SU-DHL-6 (cell line): ENCODE results near the gene BARHL2.

Source experiments
- H2AFZ ChIP-seq: fragments of 200-600 bp; sonication (generic); 2 replicates; pipeline ENCODE4 v1.6.1; 2014; ENCODE audit warnings: low read depth, mild to moderate bottlenecking, moderate library complexity, mixed read lengths, antibody characterized with exemption, low read length; ENCODE audit not compliant: severe bottlenecking
- H3F3A ChIP-seq: fragments of 200-600 bp; shearing (Covaris generic); 2 replicates; pipeline ENCODE4 v1.6.0; 2016; ENCODE audit warnings: antibody characterized with exemption, mild to moderate bottlenecking; ENCODE audit not compliant: insufficient read depth
- H3K27ac ChIP-seq: fragments of 200-600 bp; sonication (generic); 2 replicates; pipeline ENCODE4 v1.5.1; 2016; ENCODE audit warnings: low read depth, mild to moderate bottlenecking, low read length, moderate library complexity, mixed read lengths
- H3K27me3 ChIP-seq: fragments of 200-600 bp; sonication (generic), shearing (Covaris generic); 2 replicates; pipeline ENCODE4 v1.6.0; 2014; ENCODE audit warnings: mild to moderate bottlenecking, low read length
- H3K36me3 ChIP-seq: fragments of 200-600 bp; sonication (generic); 2 replicates; pipeline ENCODE4 v1.6.1; 2014; ENCODE audit warnings: mild to moderate bottlenecking, low read length, mixed read lengths
- H3K4me2 ChIP-seq: fragments of 300-600, 200-600 bp; shearing (Covaris generic), sonication (generic); 2 replicates; pipeline ENCODE4 v1.6.0; 2014; ENCODE audit warnings: low read length, low read depth, mild to moderate bottlenecking; ENCODE audit not compliant: poor library complexity, severe bottlenecking
- H3K4me3 ChIP-seq: fragments of 200-600 bp; sonication (generic); 2 replicates; pipeline ENCODE4 v1.5.1; 2014; ENCODE audit warnings: antibody characterized with exemption, low read length, mild to moderate bottlenecking, mixed read lengths; ENCODE audit not compliant: insufficient read depth, poor library complexity, severe bottlenecking
- H3K79me2 ChIP-seq: fragments of 200-600 bp; sonication (generic); 2 replicates; pipeline ENCODE4 v1.6.1; 2014; ENCODE audit warnings: mild to moderate bottlenecking, low read length, moderate library complexity; ENCODE audit not compliant: insufficient read depth
- H3K9ac ChIP-seq: fragments of 200-600 bp; sonication (generic); 2 replicates; pipeline ENCODE4 v1.7.0; 2014; ENCODE audit warnings: mild to moderate bottlenecking, low read length
- H3K9me2 ChIP-seq: fragments of 200-600 bp; sonication (generic); replicated peaks from 2 replicates; pipeline ENCODE4 v1.6.1; 2014; ENCODE audit warnings: low read length; ENCODE audit not compliant: insufficient read depth
- H3K9me3 ChIP-seq: fragments of 200-600 bp; sonication (generic); 2 replicates; pipeline ENCODE4 v1.6.1; 2014; ENCODE audit warnings: low read length, mixed read lengths; ENCODE audit not compliant: insufficient read depth
- H4K20me1 ChIP-seq: fragments of 200-600 bp; sonication (generic); 2 replicates; pipeline ENCODE4 v1.6.1; 2014; ENCODE audit warnings: low read depth, mild to moderate bottlenecking, antibody characterized with exemption, low read length, moderate library complexity, mixed read lengths
- CTCF ChIP-seq: fragments of 200-600 bp; sonication (generic); IDR thresholded peaks from one replicate; pipeline ENCODE4 v1.5.1; 2017; ENCODE audit warnings: antibody characterized with exemption, mild to moderate bottlenecking, low read length, moderate library complexity; ENCODE audit not compliant: insufficient read depth, poor library complexity, severe bottlenecking
- EZH2phosphoT487 ChIP-seq: fragments of 200-600 bp; sonication (generic), shearing (Covaris generic); conservative IDR thresholded peaks from 2 replicates; pipeline ENCODE4 v1.6.1; 2018; ENCODE audit warnings: mild to moderate bottlenecking, antibody characterized with exemption, low read length, moderate library complexity, mixed read lengths

BARHL2 gene

GRCh38 chr1:90713741-90714509 lies 3.2 kb downstream of the BARHL2 start:
- Histone ChIP-seq H3K79me2 (no peaks in the 10 kb centered on the region), H3K9ac (no peak overlapping the region), H3K36me3 (no peaks in the 10 kb centered on the region), H3K4me2 (no peak overlapping the region), H3K9me3 (no peaks in the 10 kb centered on the region), H3K4me3 (no peak overlapping the region), H4K20me1 (no peaks in the 10 kb centered on the region), H2AFZ (no peak overlapping the region), H3K9me2 (no peaks in the 10 kb centered on the region), H3K27ac (no peak overlapping the region), H3F3A (no peaks in the 10 kb centered on the region), H3K27me3 (no peaks in the 10 kb centered on the region)
- TF ChIP-seq CTCF (no peak), EZH2phosphoT487 (no peak)

GRCh38 chr1:90712915-90713730 lies 4.0 kb downstream of the BARHL2 start:
- Histone ChIP-seq H3K27me3 (no peaks in the 10 kb centered on the region), H3K36me3 (no peaks in the 10 kb centered on the region)
- no peak for TF ChIP-seq EZH2phosphoT487
- TF ChIP-seq CTCF = no peak

GRCh38 chr1:90712153-90712856 lies 4.8 kb downstream of the BARHL2 start:
- H3K9me2 ChIP-seq = no peaks in the 10 kb centered on the region
- H3K27ac ChIP-seq = no peak overlapping the region
- no peak overlapping the region for H3K4me2 ChIP-seq
- H3F3A ChIP-seq = no peaks in the 10 kb centered on the region
- H2AFZ ChIP-seq = no peak overlapping the region
- H3K4me3 ChIP-seq = no peak overlapping the region
- no peak for TF ChIP-seq EZH2phosphoT487
- TF ChIP-seq CTCF = no peak
- no peaks in the 10 kb centered on the region for H3K79me2 ChIP-seq
- no peaks in the 10 kb centered on the region for H4K20me1 ChIP-seq
- H3K9ac ChIP-seq = no peak overlapping the region
- H3K36me3 ChIP-seq = no peaks in the 10 kb centered on the region
- H3K27me3 ChIP-seq = no peaks in the 10 kb centered on the region
- no peaks in the 10 kb centered on the region for H3K9me3 ChIP-seq

More at GRCh38 chr1:90712915-90713730, 4.0 kb downstream of the BARHL2 start:
- no peak overlapping the region for H3K4me3 ChIP-seq
- H3K27ac ChIP-seq = no peak overlapping the region
- H4K20me1 ChIP-seq = no peaks in the 10 kb centered on the region
- no peak overlapping the region for H3K9ac ChIP-seq
- no peaks in the 10 kb centered on the region for H3K79me2 ChIP-seq
- no peak overlapping the region for H2AFZ ChIP-seq
- no peaks in the 10 kb centered on the region for H3K9me3 ChIP-seq
- no peak overlapping the region for H3K4me2 ChIP-seq
- no peaks in the 10 kb centered on the region for H3F3A ChIP-seq
- H3K9me2 ChIP-seq = no peaks in the 10 kb centered on the region
